Omental fat pad (tissue), 4 donors: ENCODE measurements around the gene TREML1. TPM values are rescaled to one million over a fixed set of nuclear protein-coding genes. Genes with fewer than 3 reads are reported as not detected.
"Not testable (repeated sequence)": the region's sequence is repeated elsewhere in the genome, so short reads cannot be mapped to it uniquely, and the experiment has no call there.

Experiments
- ATAC-seq: fragments of 150-250 bp; one replicate; pipeline ENCODE4 v1.9.1; 2016; ENCODE audit warnings: mild to moderate bottlenecking, moderate library complexity; ENCODE audit not compliant: low FRiP score
- DNase-seq: peaks from one replicate; pipeline ENCODE4 v3.0.0-alpha.2; 2019; ENCODE audit warnings: low spot score
- CTCF ChIP-seq, 3 donors: fragments of 450-650 bp; IDR thresholded peaks; one replicate each; pipeline ENCODE4 v1.5.1; 2016 to 2017; ENCODE audit warnings: antibody characterized with exemption in 3 of 3, mild to moderate bottlenecking in 3 of 3, moderate library complexity in 2 of 3
- total RNA-seq, 4 donors: library from RNA; depleted of rRNA; stranded (reverse); fragments of >200 nt; gene quantifications; one replicate each; pipeline ENCODE4 v1.1.0, GENCODE V29; 2016

Gene TREML1
- total RNA-seq, 4 donors from 2014 or later = 0.56 to 5.3 TPM; not detected in 2

DNA sequence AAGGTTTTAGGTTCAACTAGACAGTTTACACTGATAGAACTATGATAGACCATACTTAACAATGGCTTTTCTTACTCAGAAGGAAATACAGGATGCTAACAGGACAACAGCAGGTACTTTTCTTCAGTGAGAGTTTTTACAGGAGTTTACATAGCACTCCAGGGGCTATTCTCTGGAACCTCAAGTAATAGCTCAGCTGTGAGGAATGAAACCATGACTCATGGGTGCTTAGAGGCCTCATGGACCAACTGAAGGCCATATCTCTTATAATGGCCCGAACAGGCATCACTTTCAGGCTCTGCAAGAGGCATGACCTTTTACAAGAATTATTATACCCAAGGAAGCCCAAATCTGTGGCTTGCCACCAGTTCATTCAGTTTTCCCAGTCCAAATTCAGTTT, 31.8 kb downstream of the TREML1 start:
- DNase-seq (no peak), ATAC-seq (no peak)
- no peak for TF ChIP-seq CTCF (IDR thresholded peaks at IDR 0.05)

- DNase-seq (no peak), ATAC-seq (no peak)
- TF ChIP-seq CTCF (IDR thresholded peaks at IDR 0.05) = no peak
These were observed 34.1 kb downstream of the TREML1 start for GRCh38 chr6:41120058-41120457.

DNA sequence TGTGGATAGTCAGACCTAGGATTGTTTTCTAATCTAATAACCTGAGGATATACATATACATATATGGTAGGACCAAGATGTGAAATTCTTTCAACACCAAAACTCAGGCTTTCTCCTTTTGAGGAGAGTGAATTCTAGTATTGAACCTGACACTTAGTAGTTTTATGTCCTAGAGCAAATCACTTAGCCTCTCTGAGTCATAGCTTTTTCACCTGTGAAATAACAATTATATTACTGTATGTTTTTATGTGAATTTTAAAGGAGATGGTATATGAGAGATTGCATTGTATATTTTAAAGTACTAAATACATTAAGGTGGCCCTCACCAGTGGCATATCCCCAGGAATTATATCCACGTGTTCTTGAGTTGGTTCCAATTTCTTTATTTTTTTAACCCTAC, 34.6 kb downstream of the TREML1 start:
- no peak for ATAC-seq
- no peak for DNase-seq
- TF ChIP-seq CTCF (IDR thresholded peaks at IDR 0.05) = no peak

DNA sequence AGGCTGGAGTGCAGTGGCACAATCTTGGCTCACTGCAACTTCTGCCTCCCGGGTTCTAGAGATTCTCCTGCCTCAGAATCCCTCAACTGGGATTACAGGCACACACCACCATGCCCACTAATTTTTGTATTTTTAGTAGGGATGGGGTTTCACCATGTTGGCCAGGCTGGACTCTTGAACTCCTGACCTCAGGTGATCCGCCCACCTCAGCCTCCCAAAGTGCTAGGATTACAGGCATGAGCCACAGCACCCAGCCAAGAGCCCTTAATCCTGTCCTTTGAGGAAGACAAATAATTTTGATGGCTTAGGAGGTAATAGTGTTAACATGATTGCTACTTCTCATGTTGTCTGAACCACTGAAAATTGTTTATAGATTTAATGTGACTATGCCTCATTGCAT, 39.1 kb downstream of the TREML1 start:
- ATAC-seq, DNase-seq: not testable (repeated sequence)

DNA sequence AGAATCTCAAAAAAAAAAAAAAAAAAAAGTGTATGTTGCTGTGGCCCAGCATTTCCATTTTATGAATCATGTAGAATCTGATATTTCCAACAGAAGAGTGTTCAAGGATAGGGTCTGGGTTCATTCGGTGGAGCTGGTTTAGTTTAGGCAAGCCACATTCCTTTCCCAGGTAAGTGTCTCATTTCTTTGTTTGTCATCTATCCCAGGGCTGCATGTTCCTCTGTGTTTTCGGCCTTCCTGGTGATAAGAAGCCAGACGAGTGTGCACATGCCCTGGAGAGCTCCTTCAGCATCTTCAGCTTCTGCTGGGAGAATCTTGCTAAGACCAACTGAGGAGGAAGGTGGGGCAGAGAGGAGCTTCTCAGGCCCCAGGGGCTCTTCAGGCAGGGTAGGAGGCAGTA, 43.1 kb downstream of the TREML1 start:
- no peak for ATAC-seq

GRCh38 chr6:41103847-41104246, 50.3 kb downstream of the TREML1 start:
- no peak for TF ChIP-seq CTCF (IDR thresholded peaks at IDR 0.05)
- DNase-seq (no peak), ATAC-seq (no peak)

More for the DNA sequence above, 43.1 kb downstream of the TREML1 start:
- no peak for TF ChIP-seq CTCF (IDR thresholded peaks at IDR 0.05)
- DNase-seq = no peak

DNA sequence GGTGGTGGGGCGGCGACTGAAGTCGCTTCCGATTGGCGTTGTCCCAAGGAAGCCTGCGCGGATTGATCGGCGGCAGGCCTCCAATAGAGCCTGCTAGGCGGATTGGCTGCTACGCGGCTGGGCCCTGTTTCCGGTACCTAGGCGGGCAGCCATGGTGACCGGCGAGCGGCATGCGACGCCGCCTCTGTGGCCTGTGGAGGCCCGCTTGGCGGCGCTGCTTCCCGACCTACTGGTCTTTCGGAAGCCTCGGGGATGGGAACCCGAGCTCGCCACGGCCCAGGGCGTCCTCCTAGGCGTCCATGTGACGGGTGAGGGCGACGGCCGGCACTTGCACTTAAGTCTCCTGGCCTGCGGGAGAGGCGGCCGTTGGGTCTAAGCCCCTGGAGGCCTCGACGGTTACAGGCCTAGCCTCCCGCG, 53.3 kb downstream of the TREML1 start:
- TF ChIP-seq CTCF (IDR thresholded peaks at IDR 0.05) = no peak
- ATAC-seq (no peak), DNase-seq (no peak)

Other genes starting within 250 kb of the TREML1 start
- 1 to 10 TPM in 1 of 4 donors, under 1 TPM in 3; 0.56 to 1.9 (median 0.80) TPM for gene UNC5CL, start 115.1 kb downstream of the TREML1 start, total RNA-seq
- not detected for gene TSPO2, start 111.9 kb downstream of the TREML1 start, total RNA-seq
- not detected for gene APOBEC2, start 101.1 kb downstream of the TREML1 start, total RNA-seq
- gene OARD1, start 82.0 kb downstream of the TREML1 start, total RNA-seq = 10 to 100 TPM in 2 of 4 donors, 1 to 10 TPM in 2; 7.2 to 19.5 (median 12.3) TPM
- 10 to 100 TPM; 16.3 to 25.9 (median 21.1) TPM for gene NFYA, start 81.4 kb downstream of the TREML1 start, total RNA-seq
- gene TREM2, start 8.8 kb upstream of the TREML1 start, total RNA-seq = 100 to 1,000 TPM in 1 of 4 donors, 1 to 10 TPM in 2, not detected in 1; 3.1 to 119 (median 6.8) TPM
- gene TREML2, start 46.8 kb upstream of the TREML1 start, total RNA-seq = 1 to 10 TPM in 1 of 4 donors, under 1 TPM in 3; 0.19 to 4.3 (median 0.34) TPM
- gene TREML4, start 74.0 kb upstream of the TREML1 start, total RNA-seq = not detected
- gene TREM1, start 132.3 kb upstream of the TREML1 start, total RNA-seq = 10 to 100 TPM in 1 of 4 donors, 1 to 10 TPM in 3; 5.8 to 20.2 (median 8.6) TPM
- not detected for gene NCR2, start 181.3 kb upstream of the TREML1 start, total RNA-seq